ENCODE data around the gene S100A16. TPM values are rescaled to one million over a fixed set of nuclear protein-coding genes. Genes with fewer than 3 reads are reported as not detected.

The S100A16 gene
- polyA plus RNA-seq, 2 of the 4 experiments (the other 2 are of a cell fraction) = 270 to 298 TPM

- ChIA-PET POLR2A (interaction anchor here (1.6 kb wide), 1 partner anchor 16 kb away, joined by 5 read pairs; the partner anchor contains the start of gene S100A4), CTCF (interaction anchor here (0.6 to 8.3 kb wide), 9 partner anchors 11 to 385 kb away, joined by 3 to 141 read pairs (median 4); partner anchors contain the start of genes DENND4B, S100A13, S100A3 and S100A4)
- Histone ChIP-seq H3K4me2 (no peak overlapping the region), H3K27ac (peak overlapping the region; percentile 26 to 40; a peak in 4 of 6 replicates), H3K4me1 (peaks cover 37% of the 10 kb centered on the region), H3K9me3 (0 out of 3 replicates have a peak, but pooled peaks cover 4% of the 10 kb centered on the region), H3K4me3 (no peak overlapping the region)
- ATAC-seq (no peak), DNase-seq (ENCODE audit: low read depth in 1 of 2, low spot score in 1 of 2) (no peak), FAIRE-seq (no peak)
- 93% methylated on average over 3 of the region's 3 CpGs for WGBS (ENCODE audit: missing lambda C conversion rate)
- TF ChIP-seq, protein P1, sequence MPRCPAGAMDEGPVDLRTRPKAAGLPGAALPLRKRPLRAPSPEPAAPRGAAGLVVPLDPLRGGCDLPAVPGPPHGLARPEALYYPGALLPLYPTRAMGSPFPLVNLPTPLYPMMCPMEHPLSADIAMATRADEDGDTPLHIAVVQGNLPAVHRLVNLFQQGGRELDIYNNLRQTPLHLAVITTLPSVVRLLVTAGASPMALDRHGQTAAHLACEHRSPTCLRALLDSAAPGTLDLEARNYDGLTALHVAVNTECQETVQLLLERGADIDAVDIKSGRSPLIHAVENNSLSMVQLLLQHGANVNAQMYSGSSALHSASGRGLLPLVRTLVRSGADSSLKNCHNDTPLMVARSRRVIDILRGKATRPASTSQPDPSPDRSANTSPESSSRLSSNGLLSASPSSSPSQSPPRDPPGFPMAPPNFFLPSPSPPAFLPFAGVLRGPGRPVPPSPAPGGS (IDR thresholded peaks at IDR 0.05) = no peak
- TF ChIP-seq FOSL2 (IDR thresholded peaks at IDR 0.05) (no peak), FOSL2 (CRISPR knock-in tag; IDR thresholded peaks at IDR 0.05) (no peak)
Observed at GRCh38 chr1:153561466-153561985, 51.4 kb downstream of the S100A16 start.

- WGBS (ENCODE audit: missing lambda C conversion rate) = 77% methylated on average over 10 of the region's 10 CpGs
- ATAC-seq (no peak), DNase-seq (ENCODE audit: low read depth in 1 of 2, low spot score in 1 of 2) (no peak), FAIRE-seq (no peak)
- Histone ChIP-seq H3K27ac (peak overlapping the region in 1 of 2 experiments; percentile 35; a peak in 1 of 6 replicates), H3K4me3 (no peak overlapping the region), H3K4me1 (peaks cover 32% of the 10 kb centered on the region), H3K9me3 (0 out of 3 replicates have a peak, but pooled peaks cover 4% of the 10 kb centered on the region), H3K4me2 (no peak overlapping the region)
- ChIA-PET CTCF (interaction anchor here (0.9 to 8.3 kb wide), 7 partner anchors 11 to 209 kb away, joined by 3 to 141 read pairs (median 13); partner anchors contain the start of genes S100A13, S100A3, S100A4 and S100A5), POLR2A (interaction anchor here (1.3 to 1.6 kb wide), 2 partner anchors 15 to 25 kb away, joined by 5 to 6 read pairs; partner anchors contain the start of genes S100A4 and S100A6)
- TF ChIP-seq, protein P1 (IDR thresholded peaks at IDR 0.05) = no peak
- TF ChIP-seq FOSL2 (IDR thresholded peaks at IDR 0.05) (no peak), FOSL2 (CRISPR knock-in tag; IDR thresholded peaks at IDR 0.05) (no peak), HEYL (CRISPR knock-in tag; IDR thresholded peaks at IDR 0.05) (no peak)
Observed at GRCh38 chr1:153560771-153561465, 52.0 kb downstream of the S100A16 start.

GRCh38 chr1:153560241-153560640 is 52.7 kb downstream of the S100A16 start:
- TF ChIP-seq ZC3H11A (IDR thresholded peaks at IDR 0.05) = no peak
- TF ChIP-seq, protein P2, sequence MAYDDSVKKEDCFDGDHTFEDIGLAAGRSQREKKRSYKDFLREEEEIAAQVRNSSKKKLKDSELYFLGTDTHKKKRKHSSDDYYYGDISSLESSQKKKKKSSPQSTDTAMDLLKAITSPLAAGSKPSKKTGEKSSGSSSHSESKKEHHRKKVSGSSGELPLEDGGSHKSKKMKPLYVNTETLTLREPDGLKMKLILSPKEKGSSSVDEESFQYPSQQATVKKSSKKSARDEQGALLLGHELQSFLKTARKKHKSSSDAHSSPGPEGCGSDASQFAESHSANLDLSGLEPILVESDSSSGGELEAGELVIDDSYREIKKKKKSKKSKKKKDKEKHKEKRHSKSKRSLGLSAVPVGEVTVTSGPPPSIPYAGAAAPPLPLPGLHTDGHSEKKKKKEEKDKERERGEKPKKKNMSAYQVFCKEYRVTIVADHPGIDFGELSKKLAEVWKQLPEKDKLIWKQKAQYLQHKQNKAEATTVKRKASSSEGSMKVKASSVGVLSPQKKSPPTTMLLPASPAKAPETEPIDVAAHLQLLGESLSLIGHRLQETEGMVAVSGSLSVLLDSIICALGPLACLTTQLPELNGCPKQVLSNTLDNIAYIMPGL (CRISPR knock-in tag; IDR thresholded peaks at IDR 0.05; ENCODE audit: borderline replicate concordance) = no peak
- TF ChIP-seq FOSB (CRISPR knock-in tag; IDR thresholded peaks at IDR 0.05) = no peak
- no peak for TF ChIP-seq JUNB (IDR thresholded peaks at IDR 0.05)
- no peak for TF ChIP-seq RARB (CRISPR knock-in tag; IDR thresholded peaks at IDR 0.05)
- no peak for TF ChIP-seq GATA3 (IDR thresholded peaks at IDR 0.05; ENCODE audit: borderline replicate concordance)
- no peak for TF ChIP-seq POLR2A (IDR thresholded peaks at IDR 0.05; ENCODE audit: low read length)
- TF ChIP-seq EHF (CRISPR knock-in tag; IDR thresholded peaks at IDR 0.05) = no peak
- no peak for TF ChIP-seq CBX8 (IDR thresholded peaks at IDR 0.05)
- Histone ChIP-seq H3K4me1 (peaks cover 25% of the 10 kb centered on the region), H3K27ac (no peak overlapping the region), H3K4me2 (no peak overlapping the region), H3K4me3 (no peak overlapping the region), H3K9me3 (0 out of 3 replicates have a peak, but pooled peaks cover 4% of the 10 kb centered on the region)
- no peak for DNase-seq (ENCODE audit: low read depth in 1 of 2, low spot score in 1 of 2)
- FAIRE-seq = no peak
- 96% methylated on average over 2 of the region's 2 CpGs for WGBS (ENCODE audit: missing lambda C conversion rate)
- ATAC-seq = no peak
- CTCF ChIA-PET = interaction anchor here (1.2 to 8.3 kb wide), 7 partner anchors 8 to 209 kb away, joined by 3 to 141 read pairs (median 4); partner anchors contain the start of genes S100A13, S100A3, S100A4 and S100A5
- POLR2A ChIA-PET = interaction anchor here (1.3 to 1.6 kb wide), 2 partner anchors 15 to 25 kb away, joined by 5 to 6 read pairs; partner anchors contain the start of genes S100A4 and S100A6

All from A549 (cell line).